HUES64 (cell line): Measurements from ENCODE around the gene DAZAP1.

ENCODE experiments used
- H3K27ac ChIP-seq: 2 replicates; pipeline ENCODE4 v1.7.0; 2013; ENCODE audit warnings: low read depth, low read length, inconsistent platforms
- H3K27me3 ChIP-seq: 2 replicates; pipeline ENCODE4 v1.6.1; 2013; ENCODE audit warnings: mild to moderate bottlenecking, low read length; ENCODE audit not compliant: insufficient read depth
- H3K36me3 ChIP-seq: 2 replicates; pipeline ENCODE4 v1.6.1; 2013; ENCODE audit warnings: mild to moderate bottlenecking, low read length; ENCODE audit not compliant: insufficient read depth
- H3K4me1 ChIP-seq: 2 replicates; pipeline ENCODE4 v1.6.1; 2013; ENCODE audit warnings: mild to moderate bottlenecking, low read length, moderate library complexity; ENCODE audit not compliant: insufficient read depth
- H3K4me3 ChIP-seq: 2 replicates; pipeline ENCODE4 v1.5.1; 2013; ENCODE audit warnings: mild to moderate bottlenecking, low read length, moderate library complexity
- H3K9ac ChIP-seq: 2 replicates; pipeline ENCODE4 v1.6.1; 2013; ENCODE audit warnings: mild to moderate bottlenecking, low read depth, low read length
- H3K9me3 ChIP-seq: 2 replicates; pipeline ENCODE4 v1.6.1; 2013; ENCODE audit warnings: low read depth, low read length; ENCODE audit not compliant: insufficient read depth
- WGBS: fragments of 150-250, 120-280 bp; methylation state at CpG from one replicate; pipeline ENCODE4 v1.1.7; 2013; ENCODE audit warnings: missing lambda C conversion rate; 5-methylcytosine and 5-hydroxymethylcytosine counted together

The DAZAP1 gene

GRCh38 chr19:1483979-1484428, 76.6 kb downstream of the DAZAP1 start:
- H3K27me3 ChIP-seq, result no peaks in the 10 kb centered on the region
- H3K27ac ChIP-seq, result no peak overlapping the region
- no peak overlapping the region for H3K9ac ChIP-seq
- WGBS, result 98% methylated on average over 23 of the region's 23 CpGs
- no peaks in the 10 kb centered on the region for H3K9me3 ChIP-seq
- no peaks in the 10 kb centered on the region for H3K36me3 ChIP-seq
- no peak overlapping the region for H3K4me3 ChIP-seq
- H3K4me1 ChIP-seq, result no peaks in the 10 kb centered on the region
